NCI-H2196 (cell line): Measurements from ENCODE around the gene VAMP2.

Source experiments
- DNase-seq: peaks from one replicate; lab custom pipeline; 2025; ENCODE audit not compliant: unreplicated experiment; lab: John Stamatoyannopoulos, UW

The VAMP2 gene, protein sequence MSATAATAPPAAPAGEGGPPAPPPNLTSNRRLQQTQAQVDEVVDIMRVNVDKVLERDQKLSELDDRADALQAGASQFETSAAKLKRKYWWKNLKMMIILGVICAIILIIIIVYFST

DNA sequence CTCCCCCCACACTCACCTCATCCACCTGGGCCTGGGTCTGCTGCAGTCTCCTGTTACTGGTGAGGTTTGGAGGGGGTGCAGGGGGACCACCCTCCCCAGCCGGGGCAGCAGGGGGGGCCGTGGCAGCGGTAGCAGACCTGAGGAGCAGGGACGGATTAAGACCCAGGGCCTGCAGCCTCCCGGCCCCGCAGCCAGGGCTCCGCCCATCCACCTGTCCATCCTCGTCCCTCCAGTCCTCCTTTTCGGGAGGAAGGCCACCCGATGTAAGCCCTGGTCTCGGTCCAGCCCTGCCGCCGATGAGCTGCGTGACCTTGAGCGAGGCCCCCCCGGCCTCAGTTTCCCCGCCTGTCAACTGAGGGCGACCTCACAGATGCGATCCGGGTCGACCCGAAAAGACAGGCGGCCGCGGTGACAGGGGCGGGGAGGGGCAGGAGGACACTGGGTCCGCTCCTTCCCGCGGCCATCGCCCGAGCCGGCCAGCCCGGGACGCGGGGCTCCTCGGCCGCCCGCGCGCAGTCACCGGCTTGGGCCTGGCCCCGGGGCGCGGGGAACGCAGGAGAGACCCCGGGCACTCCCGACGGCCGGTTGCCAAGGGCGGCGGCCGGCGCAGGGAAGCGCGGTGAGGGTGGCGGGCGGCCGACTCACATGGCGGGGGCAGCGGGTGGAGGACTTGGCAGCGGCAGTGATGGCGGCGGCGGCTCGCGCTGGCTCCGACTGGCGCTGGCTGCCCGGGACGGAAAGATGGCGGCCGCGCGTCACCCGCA is at the start of gene VAMP2:
Gene VAMP2, minus strand, starts transcription at position 716 of the 764 bp plus-strand sequence. Its CDS starts 69 bp downstream, at position 647.
- DNase-seq = peak; percentile 65

DNA sequence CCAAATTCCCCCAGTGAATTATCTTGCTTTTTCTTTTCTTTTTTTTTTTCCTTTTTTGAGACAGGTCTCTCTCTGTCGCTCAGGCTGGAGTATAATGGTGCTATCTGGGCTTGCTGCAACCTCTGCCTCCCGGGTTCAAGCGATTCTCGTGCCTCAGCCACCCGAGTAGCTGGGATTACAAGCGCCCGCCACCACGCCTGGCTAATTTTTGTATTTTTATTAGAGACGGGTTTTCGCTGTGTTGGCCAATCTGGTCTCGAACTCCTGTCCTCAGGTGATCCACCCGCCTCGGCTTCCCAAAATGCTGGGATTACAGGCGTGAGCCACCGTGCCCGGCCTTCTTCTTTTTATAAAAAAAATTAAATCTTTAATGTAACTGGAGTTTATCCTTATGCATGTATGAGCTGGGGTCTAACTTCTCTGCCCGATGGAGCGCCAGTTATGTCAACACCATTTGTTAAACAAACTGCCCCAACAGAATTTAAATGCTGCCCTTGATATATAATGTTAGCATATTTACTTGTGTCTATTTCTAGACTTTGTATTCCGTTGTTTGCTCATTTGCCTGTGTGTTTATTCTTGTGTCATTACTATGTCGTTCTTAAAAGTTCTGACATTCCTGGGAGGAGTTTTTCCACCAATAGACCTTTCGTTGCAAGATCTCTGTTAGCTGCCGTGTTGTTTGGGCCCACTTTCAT is 48.2 kb upstream of the VAMP2 start:
- no peak for DNase-seq

DNA sequence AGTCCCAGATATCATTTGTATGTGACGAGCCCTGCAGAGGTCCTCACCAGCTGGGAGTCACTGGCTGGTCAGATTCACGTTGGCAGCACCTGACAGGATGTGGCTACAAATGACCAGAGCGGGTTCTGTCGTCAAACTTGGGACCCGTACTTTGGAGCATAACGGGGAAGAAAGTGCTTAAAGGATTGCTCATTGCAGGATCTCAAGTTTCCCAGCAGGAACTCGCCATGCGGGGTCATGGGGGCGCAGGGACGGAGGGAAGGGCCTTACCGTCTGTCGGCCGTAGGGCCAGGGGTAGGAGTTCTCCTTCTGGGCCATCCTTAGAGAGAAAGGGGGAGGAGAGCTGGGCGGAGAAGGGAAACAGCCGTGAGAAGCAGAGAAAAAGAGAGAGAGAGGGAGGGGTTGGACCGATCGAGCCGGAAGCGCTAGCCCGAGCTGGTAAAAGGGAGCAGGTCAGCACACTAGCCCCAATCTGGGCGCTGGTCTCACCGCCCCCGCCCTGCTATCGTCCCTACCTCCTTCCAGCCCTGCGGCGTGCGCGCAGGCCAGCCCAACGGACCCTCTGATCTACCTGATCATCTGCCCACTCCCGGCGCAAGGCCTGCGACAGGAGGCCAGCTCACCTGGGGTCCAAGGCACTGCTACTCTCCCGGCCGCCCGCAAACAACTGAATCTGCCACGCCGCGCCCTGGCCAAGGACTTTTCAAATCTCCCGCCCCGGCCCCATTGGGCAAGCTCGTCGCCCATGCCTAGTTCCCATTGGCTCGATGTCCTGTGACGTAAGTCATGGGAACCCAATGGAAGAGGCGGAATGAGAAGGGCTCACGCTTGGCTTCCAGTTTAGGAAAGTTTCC is 47.4 kb upstream of the VAMP2 start, which contains the start of gene AURKB:
Gene AURKB, minus strand, starts transcription at position 669 of the 854 bp plus-strand sequence. Its CDS starts 351 bp downstream, at position 318.
- DNase-seq = peak; percentile 83

DNA sequence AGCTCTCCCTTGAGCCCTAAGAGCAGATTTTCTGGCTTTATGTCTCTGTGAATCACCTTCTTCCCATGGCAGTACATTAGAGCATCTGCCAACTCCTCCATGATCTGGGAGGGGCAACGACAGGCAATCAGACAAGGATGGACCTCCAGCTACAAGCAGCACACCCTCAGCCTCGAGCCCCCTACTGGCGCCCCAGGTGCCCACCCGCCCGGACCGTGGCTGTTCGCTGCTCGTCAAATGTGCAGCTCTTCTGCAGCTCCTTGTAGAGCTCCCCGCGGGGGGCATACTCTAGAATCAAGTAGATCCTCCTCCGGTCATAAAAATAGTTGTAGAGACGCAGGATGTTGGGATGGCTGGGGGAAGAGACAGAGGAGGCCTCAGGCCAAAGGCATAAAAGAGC is 43.8 kb upstream of the VAMP2 start:
- DNase-seq = no peak

DNA sequence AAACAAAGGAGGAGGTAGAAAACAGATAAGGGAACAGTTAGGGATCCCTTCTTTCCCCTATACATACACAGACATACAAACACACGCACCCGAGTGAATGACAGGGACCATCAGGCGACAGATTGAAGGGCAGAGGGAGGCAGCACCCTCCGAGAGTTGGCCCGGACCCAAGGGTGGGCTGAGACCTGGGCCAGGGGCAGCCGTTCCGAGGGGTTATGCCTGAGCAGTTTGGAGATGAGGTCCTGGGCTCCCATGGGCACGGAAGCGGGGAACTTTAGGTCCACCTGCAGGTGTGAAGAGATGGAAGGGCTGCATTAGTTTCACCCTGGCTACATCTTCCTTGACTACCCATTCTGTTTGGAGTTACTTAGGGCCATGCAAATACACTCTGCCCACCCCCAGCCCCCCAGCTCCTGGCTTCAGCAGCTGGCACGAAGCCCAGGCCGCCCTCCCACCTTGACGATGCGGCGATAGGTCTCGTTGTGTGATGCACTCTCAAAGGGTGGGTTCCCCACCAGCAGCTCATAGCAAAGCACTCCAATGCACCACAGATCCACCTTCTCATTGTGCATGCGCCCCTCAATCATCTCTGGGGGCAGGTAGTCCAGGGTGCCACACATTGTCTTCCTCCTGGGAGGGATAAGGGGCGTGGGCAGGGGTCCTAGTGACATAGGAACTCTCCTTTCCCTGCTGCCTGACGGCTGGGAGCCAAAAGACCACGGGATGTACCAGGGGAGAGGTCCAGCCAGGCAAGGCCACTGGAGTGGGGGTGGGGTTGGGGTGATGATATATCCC is 42.2 kb upstream of the VAMP2 start:
- DNase-seq = no peak

DNA sequence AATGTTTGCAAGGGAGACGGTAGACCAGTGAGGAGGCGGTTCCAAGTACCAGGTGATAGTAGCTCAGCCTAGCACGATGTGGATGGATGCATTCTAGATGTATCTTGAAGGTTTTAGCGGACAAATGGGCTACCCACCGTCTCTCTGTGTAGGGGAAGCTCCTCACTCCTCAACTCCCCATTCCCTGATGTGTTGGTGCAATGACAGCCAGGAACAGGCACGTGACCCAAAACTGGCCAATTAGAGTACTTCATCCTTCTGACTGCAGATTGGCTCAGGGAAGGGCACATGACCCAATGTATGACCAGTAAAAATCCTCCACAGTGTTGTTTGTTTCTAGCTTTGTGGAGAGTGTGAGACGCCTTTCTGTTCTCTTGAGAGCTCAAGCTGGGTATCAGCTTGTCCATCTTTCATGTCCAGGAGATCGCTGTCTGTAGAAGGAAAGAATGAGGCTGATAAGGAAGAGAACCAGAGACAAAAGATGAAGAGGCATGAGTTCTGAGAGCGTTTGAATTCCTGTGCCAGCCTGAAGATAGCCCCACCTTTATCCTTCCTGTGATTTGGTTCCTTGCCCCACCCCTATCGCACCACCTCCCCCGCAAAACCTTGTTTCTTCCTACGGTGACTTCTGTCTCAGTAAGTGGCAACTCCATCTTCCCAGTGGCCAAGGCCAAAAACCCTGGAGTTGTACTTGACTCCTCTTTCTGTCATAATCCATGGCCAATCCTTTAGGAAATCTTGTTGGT is 29.5 kb upstream of the VAMP2 start:
- DNase-seq = peak; percentile 57

DNA sequence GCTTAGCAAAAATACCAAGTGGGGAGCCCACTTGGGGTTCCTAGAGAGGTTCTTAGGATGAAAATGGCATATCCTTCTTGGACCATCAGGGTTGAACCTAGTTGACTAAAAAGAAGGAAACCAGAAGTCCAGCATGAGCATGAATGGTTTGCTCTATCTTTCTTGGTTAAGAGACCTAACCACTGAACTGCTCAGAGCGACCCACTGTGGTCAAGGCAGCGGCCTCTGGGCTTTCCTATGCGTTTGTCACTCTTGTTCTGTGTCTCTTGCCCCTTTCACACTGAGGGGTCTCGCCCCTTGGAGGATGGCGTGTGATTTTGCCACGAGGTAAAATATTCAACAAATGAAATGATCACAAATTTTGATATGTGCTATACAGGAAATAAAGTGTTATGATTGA is 27.8 kb upstream of the VAMP2 start:
- no peak for DNase-seq

DNA sequence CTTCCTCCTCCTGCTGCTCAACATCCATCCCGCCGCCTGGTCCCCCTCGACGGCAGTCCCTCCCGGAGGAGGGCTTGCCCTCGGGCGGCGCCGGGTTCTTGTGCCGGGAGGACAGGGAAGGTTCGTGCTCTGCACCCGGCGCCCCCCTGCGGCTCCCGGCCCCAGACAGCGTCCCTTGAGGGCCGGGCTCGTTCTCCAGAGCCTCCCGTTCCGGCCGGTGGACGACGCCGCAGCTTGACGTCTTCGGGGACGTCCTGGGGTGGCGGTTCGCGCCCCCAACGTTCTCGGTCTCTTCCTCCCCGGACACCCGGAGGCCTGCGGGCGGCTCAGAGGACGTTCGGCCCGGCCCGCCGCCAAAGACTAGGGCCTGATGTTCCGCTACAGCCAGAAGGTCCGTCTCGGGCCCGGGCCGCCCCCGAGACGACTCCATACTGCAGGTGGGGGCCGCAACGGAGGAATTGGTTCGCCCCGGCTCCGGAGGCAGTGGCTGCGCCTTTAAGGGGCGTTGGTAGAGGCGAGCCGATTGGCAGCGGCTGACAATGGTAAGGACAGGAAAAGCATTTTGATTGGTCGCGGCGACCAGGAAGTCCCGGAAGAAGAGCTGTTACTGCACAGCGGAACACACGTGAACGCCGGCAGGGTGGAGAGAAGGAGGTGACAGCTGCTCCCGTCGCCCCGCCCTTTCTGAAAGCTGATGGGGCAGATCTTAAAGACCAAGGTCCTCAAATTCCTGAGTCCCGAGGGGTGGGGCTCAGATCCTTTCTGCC is 27.1 kb upstream of the VAMP2 start, which contains the start of gene BORCS6:
Gene BORCS6, minus strand, starts transcription at position 470 of the 767 bp plus-strand sequence. Its CDS starts 40 bp downstream, at position 430.
- peak; percentile 74 for DNase-seq

DNA sequence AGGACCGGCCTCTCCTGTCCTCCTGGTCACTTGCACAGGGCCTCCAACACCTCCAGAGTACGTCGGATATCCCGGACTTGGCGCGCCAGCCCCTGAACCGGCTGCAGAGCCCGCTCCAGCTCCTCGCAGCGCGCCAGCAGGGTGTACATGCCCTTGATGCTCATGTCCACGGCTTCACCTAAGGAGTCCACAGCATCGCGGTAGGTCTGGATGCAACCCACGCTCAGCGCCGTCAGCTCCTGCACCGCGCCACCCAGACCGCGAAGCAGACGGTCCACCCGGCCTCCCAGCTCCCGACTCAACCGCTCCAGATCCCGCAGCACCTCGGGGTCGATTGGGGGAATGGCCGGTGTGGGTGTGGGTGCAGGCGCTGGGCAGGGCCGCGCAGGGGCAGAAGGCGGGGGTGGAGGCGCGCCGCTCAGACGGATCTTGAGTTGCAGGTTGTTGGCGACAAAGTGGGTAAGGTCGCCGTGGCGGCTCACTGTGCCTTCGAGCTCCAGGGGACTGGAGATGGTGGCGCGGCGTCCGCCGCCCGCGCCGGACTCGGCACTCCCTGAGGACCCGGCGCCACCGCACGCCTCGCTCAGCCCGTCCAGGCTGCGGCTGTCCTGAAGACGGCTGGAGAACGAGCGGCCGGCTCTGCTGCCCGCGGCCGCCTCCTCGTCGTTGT is 26.4 kb upstream of the VAMP2 start:
- DNase-seq = no peak

DNA sequence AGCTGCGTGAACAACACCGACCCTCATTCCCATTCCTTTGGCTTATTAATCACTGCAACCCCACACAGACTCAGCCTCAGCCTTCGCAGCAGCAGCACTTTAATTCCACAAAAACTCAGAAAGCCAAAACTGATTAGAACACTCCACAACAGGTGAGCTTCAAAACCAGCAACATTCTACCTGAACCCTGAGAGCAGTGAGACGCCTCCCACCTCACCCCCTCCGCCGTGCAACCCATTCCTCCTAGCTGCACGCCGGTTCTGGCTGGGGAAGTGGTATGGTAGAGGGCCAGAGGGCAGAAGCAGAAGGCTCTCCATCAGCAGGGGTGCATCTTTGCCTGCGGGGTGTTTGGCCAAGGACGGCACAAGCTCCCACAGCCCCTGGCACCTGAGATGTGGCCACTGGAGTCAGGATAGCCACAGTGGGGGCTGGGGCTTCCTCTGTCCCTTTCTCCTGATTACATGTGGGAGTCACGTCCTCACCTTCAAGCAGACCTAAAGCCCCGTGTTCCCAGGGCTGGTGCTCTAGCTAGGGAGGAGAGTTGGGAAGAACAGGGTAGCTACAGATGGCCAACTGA is 25.6 kb upstream of the VAMP2 start:
- DNase-seq = no peak

DNA sequence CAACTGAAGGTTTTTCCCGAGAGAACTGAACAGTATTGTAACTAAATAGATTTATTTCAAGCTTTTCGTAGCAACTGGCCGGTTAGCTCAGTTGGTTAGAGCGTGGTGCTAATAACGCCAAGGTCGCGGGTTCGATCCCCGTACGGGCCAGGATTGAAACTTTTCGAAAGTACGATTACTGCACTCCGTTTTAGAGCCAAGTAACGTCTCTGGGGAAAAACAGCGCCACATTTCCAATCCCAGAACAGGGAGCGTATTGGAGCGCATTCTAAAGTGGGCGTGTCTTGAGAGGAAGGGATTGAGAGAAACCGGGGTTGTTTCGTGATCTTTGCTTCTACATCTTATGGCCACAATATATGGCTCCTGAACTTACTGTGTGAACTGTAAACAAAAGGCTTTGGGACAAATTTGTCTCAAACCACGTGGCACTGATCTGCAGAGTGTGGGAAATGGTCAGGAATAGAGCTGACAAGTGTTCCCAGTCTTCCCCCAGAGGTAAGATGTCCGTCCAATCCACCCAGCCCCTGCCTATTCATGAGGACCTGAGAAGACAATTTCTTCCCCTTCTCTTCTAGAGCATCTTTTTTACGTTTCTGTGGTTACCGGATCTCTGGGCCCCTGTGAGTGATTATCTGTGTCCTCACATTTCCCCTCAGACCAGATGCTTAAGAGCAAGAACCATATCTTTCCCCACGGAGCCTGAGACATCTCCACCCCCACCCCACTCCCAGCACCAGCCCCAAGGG is 24.9 kb upstream of the VAMP2 start:
- DNase-seq = peak; percentile 86

DNA sequence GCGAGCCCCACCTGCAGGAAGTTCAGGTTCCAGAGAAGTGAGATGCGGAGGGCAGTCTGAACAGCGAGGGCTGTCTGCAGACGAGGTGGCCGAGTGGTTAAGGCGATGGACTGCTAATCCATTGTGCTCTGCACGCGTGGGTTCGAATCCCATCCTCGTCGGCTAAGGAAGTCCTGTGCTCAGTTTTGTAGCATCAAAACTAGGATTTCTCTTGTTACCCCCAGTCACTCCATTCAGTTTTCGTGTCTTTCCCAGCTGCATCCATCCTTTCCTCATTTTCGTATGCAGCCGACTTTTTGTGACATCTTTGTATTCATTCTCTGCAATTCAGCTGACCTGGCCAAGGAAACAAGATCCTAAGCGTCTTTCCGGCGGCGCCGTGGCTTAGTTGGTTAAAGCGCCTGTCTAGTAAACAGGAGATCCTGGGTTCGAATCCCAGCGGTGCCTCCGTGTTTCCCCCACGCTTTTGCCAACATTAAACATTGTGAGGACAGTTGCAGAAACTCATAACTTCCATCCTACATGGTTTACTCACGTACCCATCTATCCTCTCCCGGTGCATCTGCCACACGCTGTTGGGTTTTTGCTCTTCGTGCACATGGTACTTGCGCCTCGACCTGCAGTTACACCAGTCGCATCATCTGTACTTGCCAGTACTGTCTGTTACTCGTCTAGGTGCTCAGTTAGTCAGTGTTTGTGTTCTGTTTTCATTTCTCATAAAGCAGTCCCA is 24.2 kb upstream of the VAMP2 start:
- peak; percentile 69 for DNase-seq

DNA sequence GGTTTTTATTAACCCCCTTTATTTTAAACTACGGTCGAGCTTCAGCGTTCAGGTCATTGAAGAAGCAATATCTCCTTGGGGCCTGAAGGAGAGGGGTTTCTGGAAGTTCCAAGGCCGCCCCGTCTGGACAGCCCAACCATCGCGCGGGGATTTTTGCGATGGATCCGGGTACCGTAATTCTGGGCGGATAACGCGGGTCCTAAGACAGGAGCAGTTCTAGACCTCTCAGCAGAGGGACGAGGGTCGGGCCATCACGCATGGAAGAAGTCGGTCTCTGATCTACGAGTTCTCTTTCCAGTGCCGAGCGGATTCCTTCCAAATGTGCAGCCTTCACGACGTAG is 23.7 kb upstream of the VAMP2 start:
- DNase-seq = no peak

DNA sequence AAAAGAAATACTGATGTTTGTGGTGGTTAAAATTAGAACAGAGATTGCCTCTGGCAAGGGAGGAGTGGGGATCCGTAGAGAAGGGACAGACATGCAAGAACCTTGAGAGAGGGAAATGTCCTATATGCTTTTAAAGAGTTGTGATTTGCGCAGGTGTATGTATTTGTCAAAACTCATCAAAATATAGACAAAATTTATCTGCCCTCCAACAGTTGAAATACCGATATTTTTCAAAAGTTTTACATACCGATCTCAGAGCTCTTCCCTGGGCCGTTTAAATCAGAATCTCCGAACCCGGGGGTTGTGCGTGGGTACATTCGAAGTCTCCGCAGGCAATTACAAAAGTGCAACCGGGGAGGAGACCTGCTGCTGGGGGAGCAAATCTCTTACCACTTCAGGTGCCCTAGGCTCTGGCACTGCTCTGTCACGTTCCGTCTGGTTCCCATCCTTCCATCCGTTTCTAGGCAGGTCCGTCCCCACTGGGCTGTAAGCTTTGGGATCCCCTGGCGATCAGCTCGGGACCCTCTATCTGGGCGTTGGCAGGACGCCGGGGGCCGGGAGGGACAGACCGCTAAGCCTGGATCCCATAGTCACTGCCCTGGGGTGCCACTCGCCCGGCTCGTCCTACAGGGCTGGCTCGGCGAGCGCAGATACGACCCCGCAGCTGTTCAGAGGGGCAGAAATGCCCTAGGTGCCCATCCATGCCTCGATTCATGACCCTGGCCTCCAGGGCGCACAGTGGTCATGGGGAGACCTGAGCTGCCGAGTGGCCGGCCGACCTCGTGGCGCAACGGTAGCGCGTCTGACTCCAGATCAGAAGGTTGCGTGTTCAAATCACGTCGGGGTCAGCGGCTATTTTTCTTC is 23.1 kb upstream of the VAMP2 start:
- DNase-seq = peak; percentile 56

DNA sequence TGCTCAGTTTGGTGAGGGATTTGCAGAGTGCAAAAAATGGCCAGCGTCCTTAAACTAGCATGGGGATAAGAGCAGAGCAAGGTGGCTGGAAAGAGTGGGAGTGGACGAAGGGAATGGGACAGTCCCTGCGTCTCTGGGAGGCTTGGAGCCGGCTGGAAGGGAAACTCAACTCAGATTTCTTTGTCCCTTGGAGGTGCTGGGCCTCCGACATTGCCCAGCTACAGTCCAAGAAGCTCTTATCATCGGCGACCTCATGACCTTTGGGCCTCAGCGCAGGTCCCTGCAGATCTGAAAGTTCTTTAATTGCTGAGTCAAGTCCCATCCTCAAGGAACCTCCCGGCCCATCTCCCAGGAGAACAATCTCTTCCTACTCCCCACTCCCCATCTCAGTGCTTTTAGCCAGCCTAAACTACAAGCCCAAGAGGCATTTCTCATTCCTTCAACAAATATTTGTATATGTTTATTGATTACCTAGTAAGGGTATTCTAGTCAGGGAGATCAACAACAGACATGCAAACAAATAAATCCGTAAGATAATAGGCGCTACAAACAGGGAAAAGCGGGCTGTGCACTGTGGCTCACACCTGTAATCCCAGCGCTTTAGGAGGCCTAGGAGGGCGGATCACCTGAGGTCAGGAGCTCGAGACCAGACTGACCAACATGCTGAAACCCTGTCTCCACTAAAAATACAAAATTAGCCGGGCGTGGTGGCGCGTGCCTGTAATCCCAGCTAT is 14.4 kb upstream of the VAMP2 start:
- no peak for DNase-seq
